Neural cell (in vitro differentiated cells): ENCODE results near the gene ACSL6. TPM values are rescaled to one million over a fixed set of nuclear protein-coding genes. Genes with fewer than 3 reads are reported as not detected.

Experiments
- H2AFZ ChIP-seq: fragments of 200-600, 300-800 bp; sonication (generic), shearing (Covaris generic); 2 replicates; pipeline ENCODE4 v1.6.0; 2014; ENCODE audit warnings: low read depth, mild to moderate bottlenecking, antibody characterized with exemption, low read length, moderate library complexity
- H3F3A ChIP-seq: fragments of 200-600 bp; shearing (Covaris generic); 2 replicates; pipeline ENCODE4 v1.6.1; 2016; ENCODE audit warnings: mild to moderate bottlenecking, moderate library complexity, mixed read lengths, antibody characterized with exemption, low read length; ENCODE audit not compliant: insufficient read depth, poor library complexity, severe bottlenecking
- H3K27ac ChIP-seq: fragments of 200-600, 300-800 bp; sonication (generic), shearing (Covaris generic); 2 replicates; pipeline ENCODE4 v1.5.1; 2014; ENCODE audit warnings: mild to moderate bottlenecking, low read length, moderate library complexity
- H3K27me3 ChIP-seq: fragments of 300-800, 200-600 bp; sonication (generic), shearing (Covaris generic); 2 replicates; pipeline ENCODE4 v1.6.0; 2014; ENCODE audit warnings: mild to moderate bottlenecking, low read depth, low read length, moderate library complexity; ENCODE audit not compliant: insufficient read depth
- H3K36me3 ChIP-seq: fragments of 300-800, 200-600 bp; sonication (generic), shearing (Covaris generic); 2 replicates; pipeline ENCODE4 v1.5.1; 2014; ENCODE audit warnings: mild to moderate bottlenecking, antibody characterized with exemption, low read length, moderate library complexity; ENCODE audit not compliant: insufficient read depth
- H3K4me2 ChIP-seq: fragments of 300-800, 200-600 bp; sonication (generic), shearing (Covaris generic); 2 replicates; pipeline ENCODE4 v1.6.0; 2014; ENCODE audit warnings: mild to moderate bottlenecking, low read length
- H3K4me3 ChIP-seq: fragments of 300-800, 200-600 bp; sonication (generic), shearing (Covaris generic); 2 replicates; pipeline ENCODE4 v1.5.1; 2014; ENCODE audit warnings: mild to moderate bottlenecking, low read length, moderate library complexity
- H3K79me2 ChIP-seq: fragments of 200-600 bp; shearing (Covaris generic); replicated peaks from 2 replicates; pipeline ENCODE4 v1.6.0; 2014; ENCODE audit warnings: mild to moderate bottlenecking, low read length, moderate library complexity; ENCODE audit not compliant: insufficient read depth
- H3K9ac ChIP-seq: fragments of 300-800, 200-600 bp; sonication (generic), shearing (Covaris generic); 2 replicates; pipeline ENCODE4 v1.6.1; 2016; ENCODE audit warnings: mild to moderate bottlenecking, low read length, mixed read lengths
- H3K9me2 ChIP-seq: fragments of 200-600 bp; shearing (Covaris generic); 2 replicates; pipeline ENCODE4 v1.6.1; 2016; ENCODE audit warnings: mild to moderate bottlenecking, low read length, mixed read lengths; ENCODE audit not compliant: insufficient read depth
- H3K9me3 ChIP-seq: fragments of 200-600, 300-800 bp; sonication (generic), shearing (Covaris generic); 2 replicates; pipeline ENCODE4 v1.6.1; 2016; ENCODE audit warnings: mild to moderate bottlenecking, mixed run types, low read length, moderate library complexity, mixed read lengths
- H4K20me1 ChIP-seq: fragments of 200-600 bp; shearing (Covaris generic); 2 replicates; pipeline ENCODE4 v1.6.1; 2016; ENCODE audit warnings: mild to moderate bottlenecking, mixed run types; ENCODE audit not compliant: insufficient read depth
- CTCF ChIP-seq: fragments of 450-650 bp; IDR thresholded peaks from 2 replicates; pipeline ENCODE4 v1.5.1; 2014; ENCODE audit warnings: antibody characterized with exemption, mild to moderate bottlenecking, moderate library complexity; ENCODE audit not compliant: poor library complexity, severe bottlenecking
- EP300 ChIP-seq: fragments of 450-650 bp; conservative IDR thresholded peaks from 2 replicates; pipeline ENCODE4 v1.6.1; 2014; ENCODE audit warnings: antibody characterized with exemption, mild to moderate bottlenecking, moderate library complexity; ENCODE audit not compliant: poor library complexity, severe bottlenecking
- EZH2 ChIP-seq: fragments of 200-600, 300-800 bp; shearing (Covaris generic), sonication (generic); IDR thresholded peaks from 2 replicates; pipeline ENCODE4 v1.6.1; 2014; ENCODE audit warnings: antibody characterized with exemption, low read length, borderline replicate concordance, mild to moderate bottlenecking; ENCODE audit not compliant: insufficient read depth, poor library complexity, severe bottlenecking
- MXI1 ChIP-seq: fragments of 450-650 bp; conservative IDR thresholded peaks from 2 replicates; pipeline ENCODE4 v1.6.1; 2014; ENCODE audit warnings: antibody characterized with exemption, mild to moderate bottlenecking; ENCODE audit not compliant: poor library complexity, severe bottlenecking
- POLR2AphosphoS5 ChIP-seq: IDR thresholded peaks from 2 replicates; pipeline ENCODE4 v1.6.1; 2012
- RAD21 ChIP-seq: fragments of 450-650 bp; conservative IDR thresholded peaks from 2 replicates; pipeline ENCODE4 v1.6.1; 2014; ENCODE audit warnings: antibody characterized with exemption, mild to moderate bottlenecking, moderate library complexity
- REST ChIP-seq: IDR thresholded peaks from 2 replicates; pipeline ENCODE4 v1.6.1; 2012; ENCODE audit warnings: borderline replicate concordance
- SMC3 ChIP-seq: fragments of 450-650 bp; conservative IDR thresholded peaks from 2 replicates; pipeline ENCODE4 v1.6.1; 2014; ENCODE audit warnings: antibody characterized with exemption, mild to moderate bottlenecking, moderate library complexity; ENCODE audit not compliant: poor library complexity
- TAF1 ChIP-seq: IDR thresholded peaks from 2 replicates; pipeline ENCODE4 v1.6.1; 2012; ENCODE audit warnings: low read depth
- polyA plus RNA-seq: library from polyadenylated mRNA; depleted of rRNA; stranded (reverse); fragments of >200 nt; gene quantifications from 2 replicates; pipeline ENCODE4 v1.2.3, GENCODE V29; 2014

ACSL6 gene
- polyA plus RNA-seq, 1 donor from 2014 or later = 30.5 TPM

DNA sequence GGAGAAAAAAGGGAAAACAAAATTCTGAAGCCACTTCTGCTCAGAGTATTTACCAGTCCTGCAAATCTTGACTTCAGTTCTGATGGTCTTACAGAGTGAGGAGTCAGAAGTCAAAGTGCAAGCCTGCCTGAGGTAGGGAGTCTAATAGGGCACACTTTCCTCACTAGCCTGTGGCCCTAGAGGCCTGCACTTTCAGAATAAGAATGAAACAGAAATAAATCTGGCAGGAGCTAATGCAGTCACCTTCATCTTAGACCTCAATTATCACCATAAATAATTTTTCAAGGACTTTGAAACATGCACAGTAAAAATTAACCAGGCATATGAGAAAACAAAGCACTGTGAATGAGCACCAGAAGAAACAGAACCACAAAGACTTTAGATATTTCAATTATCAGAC lies 20.7 kb upstream of the ACSL6 start:
- Histone ChIP-seq H3K27me3 (no peaks in the 10 kb centered on the region), H3K9me3 (no peaks in the 10 kb centered on the region), H3K27ac (no peak overlapping the region), H3F3A (no peaks in the 10 kb centered on the region), H3K4me3 (no peak overlapping the region), H3K36me3 (no peaks in the 10 kb centered on the region), H4K20me1 (no peaks in the 10 kb centered on the region), H3K4me2 (no peak overlapping the region), H3K79me2 (no peaks in the 10 kb centered on the region), H3K9me2 (no peaks in the 10 kb centered on the region), H3K9ac (no peak overlapping the region), H2AFZ (no peak overlapping the region)
- TF ChIP-seq CTCF (no peak), MXI1 (no peak), SMC3 (no peak), RAD21 (no peak), POLR2AphosphoS5 (no peak), EP300 (no peak), TAF1 (no peak), EZH2 (no peak), REST (no peak)

GRCh38 chr5:132030610-132031009 lies 19.2 kb upstream of the ACSL6 start:
- Histone ChIP-seq H3K36me3 (no peaks in the 10 kb centered on the region), H3F3A (no peaks in the 10 kb centered on the region), H3K9ac (no peak overlapping the region), H2AFZ (no peak overlapping the region), H3K4me3 (no peak overlapping the region), H4K20me1 (no peaks in the 10 kb centered on the region), H3K27me3 (no peaks in the 10 kb centered on the region), H3K9me2 (no peaks in the 10 kb centered on the region), H3K4me2 (no peak overlapping the region), H3K27ac (no peak overlapping the region), H3K9me3 (no peaks in the 10 kb centered on the region), H3K79me2 (no peaks in the 10 kb centered on the region)
- no peak for TF ChIP-seq RAD21
- TF ChIP-seq CTCF = no peak
- TF ChIP-seq TAF1 = no peak
- TF ChIP-seq EZH2 = no peak
- TF ChIP-seq SMC3 = no peak
- no peak for TF ChIP-seq POLR2AphosphoS5
- TF ChIP-seq EP300 = no peak
- no peak for TF ChIP-seq REST
- no peak for TF ChIP-seq MXI1
